RWPE2 (cell line): ENCODE data around the gene KIF26B.
"Not testable (repeated sequence)": the region's sequence is repeated elsewhere in the genome, so short reads cannot be mapped to it uniquely, and the experiment has no call there.

Experiments used
- ATAC-seq: fragments of 200-7000 bp; cut with Tn5 transposase; 3 replicates; pipeline ENCODE4 v1.9.1; 2021; ENCODE audit warnings: low read depth
- DNase-seq: peaks from one replicate; pipeline ENCODE4 v3.0.0-alpha.2; 2020; ENCODE audit warnings: low spot score
- H3K27ac ChIP-seq: fragments of 450-650 bp; 2 replicates; pipeline ENCODE4 v1.5.1; 2017; ENCODE audit warnings: mild to moderate bottlenecking; ENCODE audit not compliant: poor library complexity, severe bottlenecking
- H3K27me3 ChIP-seq: fragments of 250-450 bp; sonication (Bioruptor Pico); 2 replicates; pipeline ENCODE4 v1.5.1; 2021; ENCODE audit warnings: mild to moderate bottlenecking, moderate library complexity; ENCODE audit not compliant: insufficient read depth, poor library complexity, severe bottlenecking
- H3K36me3 ChIP-seq: fragments of 250-450 bp; sonication (Bioruptor Pico); 2 replicates; pipeline ENCODE4 v1.5.1; 2020; ENCODE audit warnings: low read depth, mild to moderate bottlenecking, moderate library complexity
- H3K4me1 ChIP-seq: fragments of 250-450 bp; sonication (Bioruptor Pico); 2 replicates; pipeline ENCODE4 v1.5.1; 2021; ENCODE audit warnings: mild to moderate bottlenecking, moderate library complexity; ENCODE audit not compliant: insufficient read depth, poor library complexity, severe bottlenecking
- H3K4me3 ChIP-seq: fragments of 250-450 bp; sonication (Bioruptor Pico); 2 replicates; pipeline ENCODE4 v1.5.1; 2021; ENCODE audit warnings: mild to moderate bottlenecking, moderate library complexity; ENCODE audit not compliant: severe bottlenecking
- H3K9me3 ChIP-seq: fragments of 250-450 bp; sonication (Bioruptor Pico); 2 replicates; pipeline ENCODE4 v1.5.1; 2021; ENCODE audit warnings: mild to moderate bottlenecking, moderate library complexity; ENCODE audit not compliant: severe bottlenecking
- CTCF ChIP-seq: fragments of 450-650 bp; IDR thresholded peaks from one replicate; pipeline ENCODE4 v1.5.1; 2017; ENCODE audit warnings: mild to moderate bottlenecking, moderate library complexity; ENCODE audit not compliant: poor library complexity, severe bottlenecking

KIF26B gene

GRCh38 chr1:245398180-245398579 is 243.4 kb downstream of the KIF26B start:
- H3K36me3 ChIP-seq, result no peaks in the 10 kb centered on the region
- H3K27ac ChIP-seq, result no peak overlapping the region
- TF ChIP-seq CTCF, result no peak
- ATAC-seq (no peak), DNase-seq (no peak)
- no peaks in the 10 kb centered on the region for H3K9me3 ChIP-seq
- H3K27me3 ChIP-seq, result no peaks in the 10 kb centered on the region
- no peaks in the 10 kb centered on the region for H3K4me1 ChIP-seq
- H3K4me3 ChIP-seq, result no peak overlapping the region

GRCh38 chr1:245401881-245402587 is 247.2 kb downstream of the KIF26B start:
- Histone ChIP-seq H3K4me1 (no peaks in the 10 kb centered on the region), H3K27ac (no peak overlapping the region), H3K36me3 (no peaks in the 10 kb centered on the region), H3K4me3 (no peak overlapping the region), H3K27me3 (no peaks in the 10 kb centered on the region), H3K9me3 (no peaks in the 10 kb centered on the region)
- DNase-seq (no peak), ATAC-seq (no peak)
- no peak for TF ChIP-seq CTCF

GRCh38 chr1:245402998-245403397 is 248.2 kb downstream of the KIF26B start:
- ATAC-seq, H3K4me3 ChIP-seq, DNase-seq, H3K9me3 ChIP-seq, H3K4me1 ChIP-seq, H3K36me3 ChIP-seq, H3K27ac ChIP-seq, H3K27me3 ChIP-seq: not testable (repeated sequence)

GRCh38 chr1:245404527-245404926 is 249.7 kb downstream of the KIF26B start:
- Histone ChIP-seq H3K27me3 (no peaks in the 10 kb centered on the region), H3K9me3 (no peaks in the 10 kb centered on the region), H3K27ac (no peak overlapping the region), H3K36me3 (no peaks in the 10 kb centered on the region), H3K4me3 (no peak overlapping the region), H3K4me1 (no peaks in the 10 kb centered on the region)
- no peak for TF ChIP-seq CTCF
- DNase-seq (no peak), ATAC-seq (no peak)

GRCh38 chr1:245404952-245405351 is 250.2 kb downstream of the KIF26B start:
- no peaks in the 10 kb centered on the region for H3K27me3 ChIP-seq
- H3K4me1 ChIP-seq, result no peaks in the 10 kb centered on the region
- DNase-seq (no peak), ATAC-seq (no peak)
- no peak overlapping the region for H3K27ac ChIP-seq
- no peaks in the 10 kb centered on the region for H3K36me3 ChIP-seq
- no peaks in the 10 kb centered on the region for H3K9me3 ChIP-seq
- no peak overlapping the region for H3K4me3 ChIP-seq
- no peak for TF ChIP-seq CTCF
